Naive thymus-derived CD4-positive, alpha-beta T cell (primary cell): ENCODE measurements around the gene SEC61A2. TPM values are rescaled to one million over a fixed set of nuclear protein-coding genes. Genes with fewer than 3 reads are reported as not detected.

ENCODE experiments used
- ATAC-seq: fragments of 150-1000 bp; cut with Tn5 transposase; 2 replicates; pipeline ENCODE4 v1.10.0; 2021; ENCODE audit warnings: mild to moderate bottlenecking, moderate library complexity
- CTCF ChIA-PET: fragments of 350-600 bp; sonication (Branson Sonifier 250); formaldehyde crosslinking; loops from one replicate; lab custom pipeline; 2021; ENCODE audit warnings: antibody characterized with exemption; lab: Charles Lee
- POLR2A ChIA-PET: fragments of 350-600 bp; sonication (Branson Sonifier 250); formaldehyde crosslinking; loops from one replicate; lab custom pipeline; 2021; ENCODE audit warnings: antibody characterized with exemption, inconsistent platforms; lab: Charles Lee
- DNase-seq, 9 donors: peaks; one replicate each; pipeline versions ENCODE4 v3.0.0 to v3.0.0-alpha.2; 2020 to 2022; ENCODE audit warnings: mixed read lengths in 1 of 9
- H3K27ac ChIP-seq: one replicate; pipeline ENCODE4 v1.7.0; 2013; ENCODE audit warnings: mild to moderate bottlenecking, low read depth, low read length, moderate library complexity
- H3K27me3 ChIP-seq, 2 donors: one replicate each; pipeline ENCODE4 v1.7.0; 2013; ENCODE audit warnings: low read length in 2 of 2, mild to moderate bottlenecking in 2 of 2, moderate library complexity in 2 of 2; ENCODE audit not compliant: control insufficient read depth in 2 of 2, insufficient read depth in 2 of 2
- H3K36me3 ChIP-seq, 3 experiments: 1 replicate in 2 of 3; 2 replicates in 1 of 3; pipeline ENCODE4 v1.7.0; 2013; ENCODE audit warnings: low read length in 3 of 3, mild to moderate bottlenecking in 3 of 3, moderate library complexity in 1 of 3; ENCODE audit not compliant: insufficient read depth in 3 of 3, control insufficient read depth in 2 of 3
- H3K4me1 ChIP-seq, 2 donors: one replicate each; pipeline ENCODE4 v1.7.0; 2013; ENCODE audit warnings: low read length in 2 of 2, mild to moderate bottlenecking in 2 of 2, moderate library complexity in 1 of 2; ENCODE audit not compliant: control insufficient read depth in 2 of 2, insufficient read depth in 2 of 2
- H3K4me3 ChIP-seq: 2 replicates; pipeline ENCODE4 v1.7.0; 2013; ENCODE audit warnings: mild to moderate bottlenecking, low read length
- H3K9me3 ChIP-seq, 3 experiments: 1 replicate in 2 of 3; 2 replicates in 1 of 3; pipeline ENCODE4 v1.7.0; 2013; ENCODE audit warnings: low read length in 3 of 3; ENCODE audit not compliant: control insufficient read depth in 2 of 3
- H3K27ac Mint-ChIP-seq, 9 donors: one replicate each; pipeline ENCODE4 v1.8.0; 2020 to 2022; ENCODE audit warnings: mixed read lengths in 9 of 9, mild to moderate bottlenecking in 8 of 9, moderate library complexity in 5 of 9, inconsistent platforms in 2 of 9
- H3K27me3 Mint-ChIP-seq, 5 donors: one replicate each; pipeline ENCODE4 v1.8.0; 2021 to 2022; ENCODE audit warnings: mixed read lengths in 5 of 5, mild to moderate bottlenecking in 1 of 5
- H3K36me3 Mint-ChIP-seq, 5 donors: one replicate each; pipeline ENCODE4 v1.8.0; 2020 to 2022; ENCODE audit warnings: mixed read lengths in 5 of 5, mild to moderate bottlenecking in 3 of 5, inconsistent platforms in 1 of 5
- H3K4me1 Mint-ChIP-seq, 7 donors: one replicate each; pipeline ENCODE4 v1.8.0; 2020 to 2022; ENCODE audit warnings: mixed read lengths in 7 of 7, mild to moderate bottlenecking in 3 of 7, inconsistent platforms in 1 of 7
- H3K4me3 Mint-ChIP-seq, 10 donors: one replicate each; pipeline ENCODE4 v1.8.0; 2020 to 2022; ENCODE audit warnings: mild to moderate bottlenecking in 10 of 10, mixed read lengths in 10 of 10, moderate library complexity in 6 of 10, inconsistent platforms in 2 of 10
- H3K9me3 Mint-ChIP-seq, 11 donors: one replicate each; pipeline ENCODE4 v1.8.0; 2020 to 2022; ENCODE audit warnings: mixed read lengths in 11 of 11, mild to moderate bottlenecking in 4 of 11, inconsistent platforms in 1 of 11, moderate library complexity in 1 of 11
- intact Hi-C, 2 donors: fragments of 100-400 bp; cut with micrococcal nuclease; formaldehyde crosslinking; loops; one replicate each; pipeline ENCODE4 v1.15.1; 2023
- polyA plus RNA-seq, 2 donors: library from polyadenylated mRNA; unstranded; fragments of 300-500 nt; fragmentation: Illumina TruSeq; gene quantifications; one replicate each; pipeline ENCODE4 v1.2.3, GENCODE V29; 2021
- total RNA-seq, 6 experiments: library from RNA in 5 of 6; stranded (reverse) in 5 of 6; gene quantifications; 1 replicate in 5 of 6; 2 replicates in 1 of 6; pipeline ENCODE4 v1.2.3 and lab custom pipeline; 2021 to 2026

The SEC61A2 gene
- total and polyA plus RNA-seq, 7 experiments from 2014 or later: 1.9 to 15.7 (median 8.6) TPM

DNA sequence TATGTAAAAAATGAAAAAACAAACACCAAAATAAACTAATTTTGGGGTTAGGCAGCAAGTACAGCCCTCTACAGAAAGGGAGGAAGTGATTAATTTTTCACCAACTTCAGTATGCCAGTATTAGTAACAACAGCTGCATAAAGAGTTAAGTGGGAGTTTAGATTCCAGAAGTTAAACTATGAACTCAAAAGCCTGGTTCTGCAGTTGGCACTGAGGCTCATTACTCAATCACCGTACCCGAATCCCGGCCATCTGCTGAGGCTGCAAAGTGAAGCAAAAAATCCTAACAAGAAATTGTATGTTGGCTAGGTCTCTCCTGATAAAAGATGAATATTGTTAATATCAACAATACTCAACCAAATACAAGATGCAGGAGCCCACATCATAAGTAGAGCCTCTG, 62.2 kb downstream of the SEC61A2 start:
- POLR2A ChIA-PET: no interaction called here
- H3K4me3 Mint-ChIP-seq: peak overlapping the region in 2 of 10 donors; percentile 8 to 52
- peaks cover 28 to 65% (median 51%) of the 10 kb centered on the region in 7 donors for H3K4me1 Mint-ChIP-seq

GRCh38 chr10:12193193-12193592, 63.7 kb downstream of the SEC61A2 start:
- no peak for ATAC-seq
- POLR2A ChIA-PET: interaction anchor here (0.6 kb wide), 1 partner anchor 77 kb away, joined by 4 read pairs; no protein-coding TSS in a partner anchor
- Histone ChIP-seq H3K4me3 (no peak overlapping the region), H3K27ac (no peak overlapping the region), H3K9me3 (no peaks in the 10 kb centered on the region), H3K27me3 (no peaks in the 10 kb centered on the region), H3K36me3 (peaks cover 0 to 4% (median 0%) of the 10 kb centered on the region in 3 experiments), H3K4me1 (peaks cover 9 to 12% of the 10 kb centered on the region in 2 donors)
- no peaks in the 10 kb centered on the region for H3K9me3 Mint-ChIP-seq
- peak overlapping the region in 6 of 10 donors; percentile 22 to 68 (median 55) for H3K4me3 Mint-ChIP-seq
- H3K36me3 Mint-ChIP-seq: peaks cover 0 to 16% (median 11%) of the 10 kb centered on the region in 5 donors
- H3K27ac Mint-ChIP-seq: peak overlapping the region in 2 of 9 donors; percentile 23 to 25
- intact Hi-C loops: loop anchor here in 1 of 2 donors (10.0 kb wide), 1 partner anchor 578 kb away; the partner anchor contains the start of gene USP6NL
- DNase-seq: no peak
- CTCF ChIA-PET: interaction anchor here (0.6 to 1.0 kb wide), 3 partner anchors 192 to 911 kb away, joined by 3 to 8 read pairs (median 4); no protein-coding TSS in a partner anchor
- H3K4me1 Mint-ChIP-seq: peaks cover 32 to 64% (median 52%) of the 10 kb centered on the region in 7 donors
- no peaks in the 10 kb centered on the region for H3K27me3 Mint-ChIP-seq

More for the DNA sequence above, 62.2 kb downstream of the SEC61A2 start:
- DNase-seq (no peak), ATAC-seq (no peak)
- H3K9me3 Mint-ChIP-seq: no peaks in the 10 kb centered on the region
- intact Hi-C loops: loop anchor here in 1 of 2 donors (10.0 kb wide), 1 partner anchor 577 kb away; the partner anchor contains the start of gene USP6NL
- CTCF ChIA-PET: interaction anchor here (0.7 kb wide), 1 partner anchor 251 kb away, joined by 4 read pairs; no protein-coding TSS in a partner anchor
- H3K27me3 ChIP-seq: no peaks in the 10 kb centered on the region
- peak overlapping the region in 2 of 9 donors; percentile 17 to 58 for H3K27ac Mint-ChIP-seq
- H3K27ac ChIP-seq: no peak overlapping the region
- no peak overlapping the region for H3K4me3 ChIP-seq
- no peaks in the 10 kb centered on the region for H3K27me3 Mint-ChIP-seq
- no peaks in the 10 kb centered on the region for H3K9me3 ChIP-seq
- H3K36me3 ChIP-seq: peaks cover 0 to 4% (median 2%) of the 10 kb centered on the region in 3 experiments
- peaks cover 0 to 25% (median 15%) of the 10 kb centered on the region in 5 donors for H3K36me3 Mint-ChIP-seq
- H3K4me1 ChIP-seq: peaks cover 9% of the 10 kb centered on the region in 2 donors

DNA sequence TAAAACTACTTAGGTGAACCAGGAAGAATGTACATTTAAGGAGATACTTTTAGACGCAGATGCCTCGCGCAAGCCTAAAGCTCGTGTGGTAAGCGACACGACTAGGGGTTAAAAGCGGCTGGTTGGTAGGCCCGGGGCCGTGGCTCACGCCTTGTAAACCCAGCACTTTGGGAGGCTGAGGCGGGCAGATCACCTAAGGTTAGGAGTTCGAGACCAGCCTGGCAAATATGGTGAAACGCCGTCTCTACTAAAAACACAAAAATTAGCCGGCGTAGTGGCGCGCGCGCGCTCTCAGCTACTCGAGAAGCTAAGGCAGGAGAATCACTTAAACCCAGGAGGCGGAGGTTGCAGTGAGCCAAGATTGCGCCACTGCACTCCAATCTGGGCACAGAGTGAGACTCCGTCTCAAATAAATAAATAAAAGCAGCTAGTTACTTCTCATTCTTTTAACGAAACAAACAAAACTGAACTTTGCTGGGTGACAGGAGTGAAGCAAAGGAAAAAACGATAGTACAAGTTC, 65.3 kb downstream of the SEC61A2 start:
- DNase-seq: peak in 7 of 9 donors; percentile 12 to 40 (median 26)
- Mint-ChIP-seq H3K27ac (peak overlapping the region; percentile 96 to 99 (median 99)), H3K27me3 (no peaks in the 10 kb centered on the region), H3K4me3 (peak overlapping the region; percentile 94 to 99 (median 97)), H3K9me3 (no peaks in the 10 kb centered on the region), H3K4me1 (peaks cover 41 to 74% (median 63%) of the 10 kb centered on the region in 7 donors), H3K36me3 (peaks cover 0 to 24% (median 19%) of the 10 kb centered on the region in 5 donors)
- Histone ChIP-seq H3K4me1 (peaks cover 9 to 12% of the 10 kb centered on the region in 2 donors), H3K27ac (peak overlapping the region; percentile 97), H3K27me3 (no peaks in the 10 kb centered on the region), H3K9me3 (no peaks in the 10 kb centered on the region), H3K4me3 (peak overlapping the region; percentile 84), H3K36me3 (peaks cover 0 to 14% (median 0%) of the 10 kb centered on the region in 3 experiments)
- ATAC-seq: no peak
- POLR2A ChIA-PET: interaction anchor here (0.7 to 2.0 kb wide), 9 partner anchors 8 to 1392 kb away, joined by 3 to 11 read pairs (median 4); partner anchors contain the start of genes PRPF18 and UPF2
- CTCF ChIA-PET: interaction anchor here (0.7 kb wide), 1 partner anchor 125 kb away, joined by 3 read pairs; no protein-coding TSS in a partner anchor
- intact Hi-C loops: loop anchor here (1.0 to 10.0 kb wide), 13 partner anchors 14 to 1392 kb away; partner anchors contain the start of genes DHTKD1 (in 2 of the 2), SEC61A2 (in 2 of the 2), CAMK1D (in 1 of the 2) and MCM10 (in 1 of the 2)

GRCh38 chr10:12195281-12195602, 65.8 kb downstream of the SEC61A2 start:
- H3K27ac Mint-ChIP-seq: peak overlapping the region; percentile 96 to 99 (median 99)
- Histone ChIP-seq H3K27me3 (no peaks in the 10 kb centered on the region), H3K4me3 (peak overlapping the region; percentile 84), H3K4me1 (peaks cover 9 to 12% of the 10 kb centered on the region in 2 donors), H3K36me3 (peaks cover 0 to 14% (median 0%) of the 10 kb centered on the region in 3 experiments), H3K9me3 (no peaks in the 10 kb centered on the region), H3K27ac (peak overlapping the region; percentile 97)
- H3K27me3 Mint-ChIP-seq: no peaks in the 10 kb centered on the region
- CTCF ChIA-PET: interaction anchor here (0.7 to 1.1 kb wide), 2 partner anchors 19 to 126 kb away, joined by 3 to 5 read pairs; no protein-coding TSS in a partner anchor
- DNase-seq (no peak), ATAC-seq (peak; percentile 1)
- peaks cover 41 to 73% (median 61%) of the 10 kb centered on the region in 7 donors for H3K4me1 Mint-ChIP-seq
- POLR2A ChIA-PET: interaction anchor here (0.5 to 2.0 kb wide), 11 partner anchors 9 to 1392 kb away, joined by 3 to 11 read pairs (median 4); partner anchors contain the start of genes PRPF18 and UPF2
- no peaks in the 10 kb centered on the region for H3K9me3 Mint-ChIP-seq
- intact Hi-C loops: loop anchor here (1.0 to 10.0 kb wide), 13 partner anchors 14 to 1392 kb away; partner anchors contain the start of genes DHTKD1 (in 2 of the 2), SEC61A2 (in 2 of the 2), CAMK1D (in 1 of the 2) and MCM10 (in 1 of the 2)
- peaks cover 0 to 24% (median 19%) of the 10 kb centered on the region in 5 donors for H3K36me3 Mint-ChIP-seq
- H3K4me3 Mint-ChIP-seq: peak overlapping the region; percentile 94 to 99 (median 97)

DNA sequence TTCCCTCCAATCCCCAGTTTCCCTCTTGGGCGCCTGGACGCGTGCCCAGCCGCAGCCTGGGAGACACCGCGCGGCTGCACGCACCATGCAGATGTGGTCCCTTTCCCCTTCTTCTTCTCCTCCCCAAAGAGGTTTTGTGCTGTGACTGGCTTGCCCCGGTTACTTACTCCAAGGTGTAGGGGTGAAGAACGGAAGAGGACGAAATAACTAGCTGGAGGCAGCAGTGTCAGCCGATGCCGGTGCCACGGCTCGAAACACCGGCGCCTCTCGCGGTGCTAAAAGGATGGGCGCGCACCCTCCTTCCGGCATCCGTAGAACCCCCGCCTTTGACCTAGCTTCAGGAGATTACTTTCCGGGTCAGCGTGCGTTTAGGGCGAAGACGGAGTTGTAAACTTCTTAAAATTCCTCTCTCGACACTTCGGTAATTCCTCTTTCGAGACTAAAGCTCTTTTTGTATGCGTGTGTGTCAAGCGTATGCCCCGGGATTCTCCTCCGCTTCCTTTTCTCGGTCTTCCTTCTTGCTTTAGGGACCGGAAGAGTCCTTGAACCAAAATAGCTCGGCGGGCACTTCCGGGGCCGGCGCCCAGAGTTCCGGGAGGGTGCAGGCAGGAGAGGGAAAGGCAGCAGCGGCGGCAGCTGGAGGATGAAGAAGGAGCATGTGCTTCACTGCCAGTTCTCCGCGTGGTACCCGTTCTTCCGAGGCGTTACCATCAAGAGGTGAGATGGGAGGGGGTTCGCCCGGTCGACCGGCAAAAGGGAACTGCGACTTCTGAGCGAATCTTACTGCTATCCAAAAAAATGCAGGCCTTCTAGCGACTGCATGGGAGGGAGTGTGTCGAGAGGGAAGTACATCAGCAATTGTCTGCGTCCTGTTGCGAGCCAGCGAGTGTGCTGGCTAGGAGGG, 66.4 kb downstream of the SEC61A2 start, which contains the start of the genes CDC123 and NUDT5:
Gene CDC123 (plus strand): TSS at position 586 of the 904 bp plus-strand sequence. CDS start 58 bp downstream, at position 644.
Gene NUDT5 (minus strand): TSS at position 289 of the 904 bp plus-strand sequence. CDS start 9,600 bp downstream, outside the sequence.
- ATAC-seq: peak; percentile 96

More for the DNA sequence above, 66.4 kb downstream of the SEC61A2 start, which contains the start of the genes CDC123 and NUDT5:
- Mint-ChIP-seq H3K9me3 (no peaks in the 10 kb centered on the region), H3K4me3 (peak within 1 kb of the TSS; percentile 94 to 99 (median 97)), H3K36me3 (peaks cover 0 to 22% (median 20%) of the 10 kb centered on the region in 5 donors), H3K27ac (peak within 1 kb of the TSS; percentile 96 to 99 (median 99)), H3K4me1 (peaks cover 43 to 72% (median 59%) of the 10 kb centered on the region in 7 donors), H3K27me3 (no peaks in the 10 kb centered on the region)
- peak within 1 kb of the TSS; percentile 84 for H3K4me3 ChIP-seq
- ChIA-PET POLR2A (interaction anchor here (0.5 to 2.0 kb wide), 11 partner anchors 11 to 1391 kb away, joined by 3 to 11 read pairs (median 4); partner anchors contain the start of genes PRPF18 and UPF2), CTCF (interaction anchor here (0.8 to 1.1 kb wide), 2 partner anchors 18 to 153 kb away, joined by 3 to 5 read pairs; partner anchors contain the start of gene UPF2)
- DNase-seq: peak; percentile 77 to 89 (median 87)
- no peaks in the 10 kb centered on the region for H3K27me3 ChIP-seq
- H3K4me1 ChIP-seq: peaks cover 9 to 12% of the 10 kb centered on the region in 2 donors
- intact Hi-C loops: loop anchor here (1.0 to 10.0 kb wide), 15 partner anchors 15 to 1391 kb away; partner anchors contain the start of genes CAMK1D (in 2 of the 2), DHTKD1 (in 2 of the 2), SEC61A2 (in 2 of the 2) and MCM10 (in 1 of the 2)
- peaks cover 0 to 18% (median 1%) of the 10 kb centered on the region in 3 experiments for H3K36me3 ChIP-seq
- no peaks in the 10 kb centered on the region for H3K9me3 ChIP-seq
- H3K27ac ChIP-seq: peak within 1 kb of the TSS; percentile 97
